CD4-positive, alpha-beta T cell treated with Interleukin-21 for 1 hour (primary cell): ENCODE results near the gene KMT2A.
A peak's percentile ranks its signal among the peaks of the same experiment; 100 is the strongest.
"Not testable (repeated sequence)": the region's sequence is repeated elsewhere in the genome, so short reads cannot be mapped to it uniquely, and the experiment has no call there.

ENCODE experiments used
- DNase-seq: peaks from one replicate; pipeline ENCODE4 v3.0.0-alpha.2; 2020

Gene KMT2A

GRCh38 chr11:118536726-118537125 is 100.4 kb downstream of the KMT2A start:
- no peak for DNase-seq

- DNase-seq, result no peak
These were observed 101.2 kb downstream of the KMT2A start for GRCh38 chr11:118537409-118537980.

GRCh38 chr11:118544010-118544646 is 107.8 kb downstream of the KMT2A start:
- no peak for DNase-seq

- DNase-seq, result no peak
These were observed 108.3 kb downstream of the KMT2A start for GRCh38 chr11:118544647-118545010.

GRCh38 chr11:118545533-118545932 is 109.2 kb downstream of the KMT2A start:
- no peak for DNase-seq

GRCh38 chr11:118547132-118547531 is 110.8 kb downstream of the KMT2A start:
- no peak for DNase-seq

- DNase-seq, result no peak
These were observed 116.0 kb downstream of the KMT2A start for GRCh38 chr11:118552341-118552740.

- DNase-seq, result no peak
These were observed 124.5 kb downstream of the KMT2A start for GRCh38 chr11:118560806-118561205.

- DNase-seq, result no peak
These were observed 128.8 kb downstream of the KMT2A start for GRCh38 chr11:118565051-118565450.

- no peak for DNase-seq
These were observed 133.4 kb downstream of the KMT2A start for GRCh38 chr11:118569670-118570069.

- DNase-seq, result no peak
These were observed 134.5 kb downstream of the KMT2A start for GRCh38 chr11:118570787-118571186.

- not testable (repeated sequence) for DNase-seq
These were observed 135.4 kb downstream of the KMT2A start for GRCh38 chr11:118571701-118572060.

GRCh38 chr11:118572061-118572980 is 136.0 kb downstream of the KMT2A start, which contains the start of gene ARCN1:
TSS of gene ARCN1 (plus strand) at chr11:118572409. CDS start at chr11:118572548, 139 bp downstream.
- DNase-seq, result peak; percentile 86

GRCh38 chr11:118572981-118573550 is 136.8 kb downstream of the KMT2A start:
- peak; percentile 63 for DNase-seq

GRCh38 chr11:118574636-118575035 is 138.3 kb downstream of the KMT2A start:
- no peak for DNase-seq
